Thymus (tissue), 11 donors: ENCODE measurements around the gene GNL3L. TPM values are rescaled to one million over a fixed set of nuclear protein-coding genes. Genes with fewer than 3 reads are reported as not detected.
"Not testable (repeated sequence)": the region's sequence is repeated elsewhere in the genome, so short reads cannot be mapped to it uniquely, and the experiment has no call there.

Source experiments
- DNase-seq, 9 donors: peaks; one replicate each; pipeline ENCODE4 v3.0.0-alpha.2; 2013; ENCODE audit warnings: low spot score in 9 of 9, low read depth in 6 of 9, missing footprints in 1 of 9
- H3K27ac ChIP-seq, 2 donors: one replicate each; pipeline ENCODE4 v1.5.1; 2013; ENCODE audit warnings: control low read depth in 1 of 2, low read depth in 1 of 2, low read length in 1 of 2, mild to moderate bottlenecking in 1 of 2, moderate library complexity in 1 of 2
- H3K27me3 ChIP-seq, 2 donors: one replicate each; pipeline ENCODE4 v1.5.1; 2013; ENCODE audit warnings: low read length in 1 of 2; ENCODE audit not compliant: control insufficient read depth in 2 of 2, insufficient read depth in 1 of 2
- H3K36me3 ChIP-seq, 2 donors: one replicate each; pipeline ENCODE4 v1.5.1; 2013; ENCODE audit warnings: low read length in 1 of 2, mild to moderate bottlenecking in 1 of 2, moderate library complexity in 1 of 2; ENCODE audit not compliant: control insufficient read depth in 2 of 2, insufficient read depth in 2 of 2
- H3K4me1 ChIP-seq, 2 donors: one replicate each; pipeline ENCODE4 v1.5.1; 2013; ENCODE audit warnings: low read length in 2 of 2; ENCODE audit not compliant: control insufficient read depth in 2 of 2, insufficient read depth in 2 of 2
- H3K4me3 ChIP-seq, 2 donors: one replicate each; pipeline ENCODE4 v1.5.1; 2013; ENCODE audit warnings: low read length in 2 of 2, control low read depth in 1 of 2, mild to moderate bottlenecking in 1 of 2
- H3K9me3 ChIP-seq, 2 donors: one replicate each; pipeline ENCODE4 v1.5.1; 2013; ENCODE audit warnings: low read length in 1 of 2, mild to moderate bottlenecking in 1 of 2; ENCODE audit not compliant: control insufficient read depth in 2 of 2, insufficient read depth in 1 of 2
- WGBS: extraction: QIAGEN DNeasy Blood & Tissue Kit; methylation state at CpG from one replicate; pipeline ENCODE4 v1.1.7; 2013; 5-methylcytosine and 5-hydroxymethylcytosine counted together
- polyA plus RNA-seq: library from polyadenylated mRNA; stranded (reverse); fragments of 200-250 nt; gene quantifications from one replicate; pipeline ENCODE4 v1.2.3, GENCODE V29; 2013
- total RNA-seq: library from RNA; stranded (reverse); fragments of 120-200 nt; gene quantifications from one replicate; pipeline ENCODE4 v1.2.4, GENCODE V29; 2013
- donor health status: healthy.

GNL3L gene
- total and polyA plus RNA-seq, 2 donors = 6.0 to 18.7 TPM

DNA sequence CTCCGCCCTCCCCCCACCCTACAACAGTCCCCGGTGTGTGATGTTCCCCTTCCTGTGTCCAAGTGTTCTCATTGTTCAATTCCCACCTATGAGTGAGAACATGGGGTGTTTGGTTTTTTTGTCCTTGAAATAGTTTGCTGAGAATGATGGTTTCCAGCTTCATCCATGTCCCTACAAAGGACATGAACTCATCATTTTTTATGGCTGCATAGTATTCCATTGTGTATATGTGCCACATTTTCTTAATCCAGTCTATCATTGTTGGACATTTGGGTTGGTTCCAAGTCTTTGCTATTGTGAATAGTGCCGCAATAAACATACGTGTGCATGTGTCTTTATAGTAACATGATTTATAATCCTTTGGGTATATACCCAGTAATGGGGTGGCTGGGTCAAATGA is 12.2 kb downstream of the GNL3L start:
- 98% methylated on average over 2 of the region's 4 CpGs for WGBS

DNA sequence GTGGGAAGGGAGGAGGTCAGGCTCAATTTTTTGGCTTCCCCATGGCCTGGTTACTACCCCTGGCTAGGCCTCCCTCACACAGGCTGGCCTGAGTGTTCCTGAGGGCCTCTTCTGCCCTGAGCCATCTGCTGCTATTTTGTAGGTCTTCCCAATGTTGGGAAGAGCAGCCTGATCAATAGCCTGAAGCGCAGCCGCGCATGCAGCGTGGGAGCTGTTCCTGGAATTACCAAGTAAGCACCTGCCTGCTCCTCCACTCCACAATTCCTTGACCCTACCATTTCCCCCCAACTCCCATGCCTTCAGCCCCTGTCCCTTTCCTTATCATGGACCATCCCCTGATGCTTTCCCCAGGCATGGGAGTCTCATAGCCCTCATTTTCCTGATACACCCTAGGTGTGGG is 20.8 kb downstream of the GNL3L start:
- Histone ChIP-seq H3K27ac (no peak overlapping the region), H3K9me3 (no peaks in the 10 kb centered on the region), H3K4me1 (no peaks in the 10 kb centered on the region), H3K27me3 (no peaks in the 10 kb centered on the region), H3K36me3 (peaks cover 54 to 62% of the 10 kb centered on the region in 2 donors), H3K4me3 (no peak overlapping the region)
- 100% methylated on average over 4 of the region's 4 CpGs for WGBS
- no peak for DNase-seq

More for the DNA sequence above, 12.2 kb downstream of the GNL3L start:
- H3K4me3 ChIP-seq, H3K4me1 ChIP-seq, DNase-seq, H3K9me3 ChIP-seq, H3K27me3 ChIP-seq, H3K27ac ChIP-seq: not testable (repeated sequence)
- peaks cover 39 to 57% of the 10 kb centered on the region in 2 donors for H3K36me3 ChIP-seq

DNA sequence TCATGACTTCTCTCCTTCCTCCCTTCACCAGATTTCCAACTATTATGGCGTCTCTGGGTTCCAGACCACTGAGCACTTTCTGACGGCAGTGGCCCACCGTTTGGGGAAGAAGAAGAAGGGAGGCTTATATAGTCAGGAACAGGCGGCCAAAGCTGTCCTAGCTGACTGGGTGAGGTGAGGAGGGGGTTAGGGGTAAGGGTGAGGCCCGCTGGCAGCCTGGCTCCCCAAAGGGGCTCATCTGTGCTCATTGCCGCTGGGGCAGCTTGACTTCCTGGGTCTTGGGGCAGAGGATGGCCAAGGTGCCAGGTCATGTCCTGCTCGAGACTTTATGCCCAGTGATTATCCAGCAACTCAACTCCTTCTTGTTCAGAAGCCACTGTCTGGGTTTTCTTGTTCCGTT is 21.8 kb downstream of the GNL3L start:
- peaks cover 57 to 60% of the 10 kb centered on the region in 2 donors for H3K36me3 ChIP-seq
- H3K9me3 ChIP-seq = no peaks in the 10 kb centered on the region
- no peak for DNase-seq
- 97% methylated on average over 8 of the region's 8 CpGs for WGBS
- no peaks in the 10 kb centered on the region for H3K4me1 ChIP-seq
- H3K27me3 ChIP-seq = no peaks in the 10 kb centered on the region
- no peak overlapping the region for H3K4me3 ChIP-seq
- H3K27ac ChIP-seq = no peak overlapping the region

DNA sequence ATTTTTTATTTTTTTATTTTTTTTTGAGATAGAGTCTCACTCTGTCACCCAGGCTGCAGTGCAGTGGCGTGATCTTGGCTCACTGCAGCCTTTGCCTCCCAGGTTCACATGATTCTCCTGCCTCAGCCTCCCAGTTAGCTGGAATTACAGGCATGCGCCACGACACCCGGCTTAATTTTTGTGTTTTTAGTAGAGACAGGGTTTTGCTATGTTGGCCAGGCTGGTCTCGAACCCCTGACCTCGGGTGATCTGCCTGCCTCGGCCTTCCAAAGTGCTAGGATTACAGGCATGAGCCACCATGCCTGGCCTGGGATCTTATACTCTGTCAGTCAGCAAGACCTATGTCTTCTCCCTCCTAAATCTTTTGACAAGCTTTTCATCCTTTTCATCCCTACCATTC is 25.0 kb downstream of the GNL3L start:
- H3K27me3 ChIP-seq, DNase-seq, H3K27ac ChIP-seq, H3K4me1 ChIP-seq, H3K9me3 ChIP-seq, H3K4me3 ChIP-seq: not testable (repeated sequence)
- WGBS = 97% methylated on average over 7 of the region's 7 CpGs
- peaks cover 51 to 55% of the 10 kb centered on the region in 2 donors for H3K36me3 ChIP-seq

DNA sequence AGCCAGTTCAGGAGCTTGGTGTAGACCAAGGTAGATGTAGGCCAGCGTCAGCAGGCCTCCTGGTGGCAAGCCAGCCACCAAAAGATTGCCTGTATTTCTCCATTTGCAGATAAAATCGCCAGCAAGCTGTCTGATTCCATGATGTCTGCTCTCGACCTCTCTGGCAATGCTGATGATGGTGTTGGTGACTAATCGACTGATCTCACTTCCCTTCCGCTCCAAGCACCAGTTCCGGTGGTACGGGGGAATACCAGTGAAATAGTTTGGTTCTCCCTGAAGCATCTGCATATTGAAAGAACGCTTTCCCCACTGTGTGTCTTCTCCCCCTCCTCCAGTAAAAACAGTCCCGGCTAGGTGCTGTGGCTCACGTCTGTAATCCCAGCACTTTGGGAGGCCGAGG is 30.4 kb downstream of the GNL3L start:
- H3K9me3 ChIP-seq = no peaks in the 10 kb centered on the region
- WGBS = 96% methylated on average over 11 of the region's 11 CpGs
- DNase-seq = no peak
- no peaks in the 10 kb centered on the region for H3K27me3 ChIP-seq
- H3K4me1 ChIP-seq = no peaks in the 10 kb centered on the region
- no peak overlapping the region for H3K4me3 ChIP-seq
- no peak overlapping the region for H3K27ac ChIP-seq
- peaks cover 30 to 46% of the 10 kb centered on the region in 2 donors for H3K36me3 ChIP-seq

DNA sequence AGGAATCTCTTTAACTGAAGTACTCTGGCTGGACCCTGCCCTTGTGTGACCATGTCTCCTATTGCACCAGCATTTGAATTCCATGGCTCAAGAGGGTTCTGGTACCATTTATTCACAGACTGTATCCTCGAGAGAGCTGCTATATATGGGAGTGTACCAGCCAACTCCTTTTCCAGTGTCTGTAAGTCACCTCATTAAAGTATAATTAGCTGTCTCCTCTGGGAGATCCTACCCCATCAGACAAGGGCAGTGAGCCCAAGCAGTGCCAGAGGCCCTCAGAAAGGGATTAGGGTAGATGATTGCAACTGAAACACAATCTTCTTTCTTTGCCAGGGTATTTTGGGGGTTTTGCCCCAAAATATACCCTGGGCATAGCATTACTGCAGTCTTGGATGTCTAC is 31.6 kb downstream of the GNL3L start:
- no peak overlapping the region for H3K4me3 ChIP-seq
- H3K9me3 ChIP-seq = no peaks in the 10 kb centered on the region
- H3K27ac ChIP-seq = no peak overlapping the region
- WGBS = 97% methylated on average over 1 of the region's 1 CpG
- no peaks in the 10 kb centered on the region for H3K4me1 ChIP-seq
- no peaks in the 10 kb centered on the region for H3K27me3 ChIP-seq
- H3K36me3 ChIP-seq = peaks cover 27 to 37% of the 10 kb centered on the region in 2 donors
- no peak for DNase-seq

DNA sequence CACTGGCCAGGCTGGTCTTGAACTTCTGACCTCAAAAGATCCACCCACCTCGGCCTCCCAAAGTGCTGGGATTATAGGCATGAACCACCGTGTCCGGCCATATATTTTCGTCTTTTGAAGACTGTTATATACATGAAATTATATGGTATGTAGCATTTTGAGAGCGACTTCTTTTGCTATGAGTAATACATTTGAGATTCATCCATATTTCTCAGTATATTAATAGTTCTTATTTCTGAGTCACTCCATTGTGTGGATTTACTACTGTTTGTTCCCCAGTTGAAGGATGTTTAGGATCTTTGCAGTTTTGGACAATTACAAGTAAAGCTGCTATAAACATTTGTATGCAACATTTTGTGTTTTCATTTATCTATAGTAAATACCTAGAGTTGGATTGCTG is 34.9 kb downstream of the GNL3L start:
- DNase-seq = no peak
- Histone ChIP-seq H3K27ac (no peak overlapping the region), H3K27me3 (no peaks in the 10 kb centered on the region), H3K9me3 (no peaks in the 10 kb centered on the region), H3K4me3 (no peak overlapping the region), H3K4me1 (no peaks in the 10 kb centered on the region), H3K36me3 (peaks cover 14 to 23% of the 10 kb centered on the region in 2 donors)
- WGBS = 98% methylated on average over 5 of the region's 5 CpGs

DNA sequence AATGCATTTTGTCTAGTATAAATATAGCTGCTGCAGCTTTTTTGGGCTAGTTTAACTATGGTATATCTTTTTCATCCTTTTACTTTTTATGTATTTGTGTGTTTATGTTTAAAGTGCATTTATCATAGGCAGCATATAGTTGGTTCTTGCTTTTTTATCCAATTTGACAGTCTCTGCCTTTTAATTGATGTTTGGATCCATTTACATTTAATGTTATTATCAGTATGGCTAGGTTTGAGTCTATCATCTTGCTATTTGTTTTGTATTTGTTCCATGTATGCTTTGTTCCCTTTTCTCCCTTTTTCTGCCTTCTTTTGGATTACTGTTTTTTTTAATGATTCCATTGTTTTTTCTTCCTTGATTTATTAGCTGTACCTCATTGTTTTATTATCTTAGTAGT is 40.3 kb downstream of the GNL3L start:
- DNase-seq = no peak
- H3K4me3 ChIP-seq = no peak overlapping the region
- H3K27me3 ChIP-seq = no peaks in the 10 kb centered on the region
- no peak overlapping the region for H3K27ac ChIP-seq
- H3K9me3 ChIP-seq = no peaks in the 10 kb centered on the region
- H3K36me3 ChIP-seq = no peaks in the 10 kb centered on the region
- H3K4me1 ChIP-seq = no peaks in the 10 kb centered on the region

DNA sequence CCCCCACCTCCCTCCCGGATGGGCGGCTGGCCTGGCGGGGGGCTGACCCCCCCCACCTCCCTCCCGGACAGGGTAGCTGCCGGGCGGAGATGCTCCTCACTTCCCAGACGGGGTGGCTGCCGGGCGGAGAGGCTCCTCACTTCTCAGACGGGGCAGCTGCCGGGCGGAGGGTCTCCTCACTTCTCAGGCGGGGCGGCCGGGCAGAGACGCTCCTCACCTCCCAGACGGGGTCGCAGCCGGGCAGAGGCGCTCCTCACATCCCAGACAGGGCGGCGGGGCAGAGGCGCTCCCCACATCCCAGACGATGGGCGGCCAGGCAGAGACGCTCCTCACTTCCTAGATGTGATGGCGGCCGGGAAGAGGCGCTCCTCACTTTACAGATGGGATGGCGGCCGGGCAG is 42.6 kb downstream of the GNL3L start:
- not testable (repeated sequence) for H3K27ac ChIP-seq, DNase-seq, H3K27me3 ChIP-seq, H3K36me3 ChIP-seq, H3K4me3 ChIP-seq, H3K4me1 ChIP-seq, H3K9me3 ChIP-seq
- 96% methylated on average over 27 of the region's 31 CpGs for WGBS

DNA sequence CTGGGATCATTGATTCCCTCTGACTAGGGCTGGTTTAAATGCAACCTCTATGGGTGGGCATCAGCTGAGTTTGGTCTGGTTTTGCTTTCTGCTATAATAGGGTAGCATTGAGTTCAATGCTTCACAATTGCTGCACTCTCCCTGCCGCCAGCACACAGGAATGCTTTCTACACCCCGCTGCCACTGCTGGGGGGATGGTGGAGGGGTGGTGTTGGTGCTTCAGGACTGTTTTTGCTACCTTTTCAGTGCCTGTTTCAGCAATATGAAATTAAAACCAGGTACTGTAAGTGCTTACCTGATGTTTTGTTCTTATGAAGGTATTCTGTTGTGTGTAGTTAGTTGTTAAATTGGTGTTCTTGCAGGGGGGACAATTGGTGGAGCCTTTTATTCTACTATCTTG is 67.7 kb downstream of the GNL3L start:
- WGBS = 98% methylated on average over 2 of the region's 2 CpGs
- no peak overlapping the region for H3K27ac ChIP-seq

More for the DNA sequence above, 67.7 kb downstream of the GNL3L start:
- DNase-seq = no peak
- Histone ChIP-seq H3K9me3 (no peaks in the 10 kb centered on the region), H3K4me3 (no peak overlapping the region), H3K4me1 (no peaks in the 10 kb centered on the region), H3K36me3 (no peaks in the 10 kb centered on the region), H3K27me3 (no peaks in the 10 kb centered on the region)
